Endothelial cell of umbilical vein (primary cell): ENCODE measurements around the gene SH3D21. TPM values are rescaled to one million over a fixed set of nuclear protein-coding genes. Genes with fewer than 3 reads are reported as not detected.
A peak's percentile ranks its signal among the peaks of the same experiment; 100 is the strongest.

ENCODE experiments used
- BruUV-seq: library from RNA; stranded (reverse); fragments of 400-500 nt; replicated peaks from 2 replicates; lab custom pipeline; 2021; lab: Mats Ljungman, UMichigan
- CTCF ChIA-PET: fragments of 300-600, 350-600 bp; sonication (Branson Sonifier 250); formaldehyde crosslinking; loops from one replicate; lab custom pipeline; 2021; ENCODE audit warnings: antibody characterized with exemption, inconsistent platforms; lab: Charles Lee
- POLR2A ChIA-PET: fragments of 300-600, 350-600 bp; sonication (Branson Sonifier 250); formaldehyde crosslinking; loops from one replicate; lab custom pipeline; 2021; ENCODE audit warnings: antibody characterized with exemption, inconsistent platforms; lab: Charles Lee
- DNase-seq: peaks from one replicate; pipeline ENCODE4 v3.0.0-alpha.2; 2011; ENCODE audit warnings: low read depth, low spot score
- FAIRE-seq: peaks from 2 replicates; lab custom pipeline; 2011; peaks lifted over from hg19 to GRCh38; lab: Jason Lieb, UNC
- H2AFZ ChIP-seq: 2 replicates; pipeline ENCODE4 v1.6.0; 2012; ENCODE audit warnings: low read depth, low read length, control low read depth, inconsistent platforms
- H3K27ac ChIP-seq: 2 replicates; pipeline ENCODE4 v1.5.1; 2011; ENCODE audit warnings: low read depth, mild to moderate bottlenecking, control low read depth, low read length, moderate library complexity; ENCODE audit not compliant: insufficient read depth
- H3K27me3 ChIP-seq, 2 experiments: 2 replicates each; pipeline versions ENCODE4 v1.6.0 to v1.6.1; 2011; ENCODE audit warnings: low read length in 2 of 2, mixed read lengths in 1 of 2; ENCODE audit not compliant: control insufficient read depth in 2 of 2, insufficient read depth in 2 of 2
- H3K36me3 ChIP-seq, 2 experiments: 2 replicates in 1 of 2; 3 replicates in 1 of 2; pipeline ENCODE4 v1.5.1; 2011; ENCODE audit warnings: low read length in 2 of 2, mild to moderate bottlenecking in 1 of 2, moderate library complexity in 1 of 2; ENCODE audit not compliant: control insufficient read depth in 2 of 2, insufficient read depth in 2 of 2; ENCODE audit errors: extremely low read depth in 1 of 2
- H3K4me1 ChIP-seq: 3 replicates; pipeline ENCODE4 v1.5.1; 2011; ENCODE audit warnings: mild to moderate bottlenecking, low read length; ENCODE audit not compliant: control insufficient read depth, insufficient read depth; ENCODE audit errors: extremely low read depth
- H3K4me2 ChIP-seq: 2 replicates; pipeline ENCODE4 v1.6.1; 2011; ENCODE audit warnings: low read length, control low read depth, mixed read lengths; ENCODE audit not compliant: insufficient read depth
- H3K4me3 ChIP-seq, 3 experiments: fragments of 200-600 bp in 1 of 3; sonication (generic), shearing (Covaris generic) in 1 of 3; replicated peaks in 1 of 3; 2 replicates each; pipeline ENCODE4 v1.5.1; 2011 to 2016; ENCODE audit warnings: control low read depth in 3 of 3, low read length in 3 of 3, mild to moderate bottlenecking in 2 of 3, inconsistent platforms in 1 of 3, low read depth in 1 of 3, moderate library complexity in 1 of 3; ENCODE audit not compliant: insufficient read depth in 1 of 3
- H3K79me2 ChIP-seq: 2 replicates; pipeline ENCODE4 v1.6.0; 2012; ENCODE audit warnings: low read length, inconsistent platforms; ENCODE audit not compliant: control insufficient read depth, insufficient read depth
- H3K9ac ChIP-seq: replicated peaks from 2 replicates; pipeline ENCODE3; 2011; ENCODE audit warnings: low read length, control low read depth; ENCODE audit not compliant: insufficient read depth; ENCODE audit errors: extremely low read depth
- H3K9me1 ChIP-seq: replicated peaks from 3 replicates; pipeline ENCODE4 v1.6.0; 2011; ENCODE audit warnings: mild to moderate bottlenecking, low read length; ENCODE audit not compliant: control insufficient read depth, insufficient read depth; ENCODE audit errors: extremely low read depth
- H3K9me3 ChIP-seq: replicated peaks from 2 replicates; pipeline ENCODE4 v1.5.1; 2012; ENCODE audit warnings: low read length, inconsistent platforms; ENCODE audit not compliant: control insufficient read depth, insufficient read depth
- H4K20me1 ChIP-seq: replicated peaks from 2 replicates; pipeline ENCODE3; 2011; ENCODE audit warnings: mild to moderate bottlenecking, low read length; ENCODE audit not compliant: control insufficient read depth, insufficient read depth; ENCODE audit errors: extremely low read depth
- CTCF ChIP-seq, 2 donors: IDR thresholded peaks; 1 replicate in 1 of 2; 2 replicates in 1 of 2; pipeline ENCODE4 v1.5.1; 2011; ENCODE audit warnings: low read length in 2 of 2, mild to moderate bottlenecking in 2 of 2, moderate library complexity in 2 of 2, control low read depth in 1 of 2, inconsistent platforms in 1 of 2, low read depth in 1 of 2; ENCODE audit not compliant: insufficient read depth in 1 of 2; ENCODE audit errors: extremely low read depth in 1 of 2
- FOS ChIP-seq: IDR thresholded peaks from 2 replicates; pipeline ENCODE4 v1.6.1; 2011; ENCODE audit warnings: mild to moderate bottlenecking, low read length, moderate library complexity, borderline replicate concordance; ENCODE audit not compliant: insufficient read depth
- dilution Hi-C: fragments of 300-500 bp; cut with MboI; formaldehyde crosslinking; loops from one replicate; pipeline ENCODE4 v1.15.0; 2019; ENCODE audit warnings: low sequenced_read_pairs; ENCODE audit not compliant: extremely low pct_ligation_motif_present
- intact Hi-C: fragments of 100-400 bp; cut with micrococcal nuclease; formaldehyde crosslinking; loops from one replicate; pipeline ENCODE4 v1.10.0; 2022
- polyA plus RNA-seq, 4 experiments: library from polyadenylated mRNA; depleted of rRNA in 3 of 4; stranded (reverse) in 3 of 4; unstranded in 1 of 4; fragments of >200 nt; gene quantifications; 2 replicates each; pipeline versions ENCODE4 v1.2.1 to v1.2.3, GENCODE V29; 2011 to 2012; ENCODE audit warnings: missing spikeins in 1 of 4
- total RNA-seq: library from RNA; stranded (reverse); gene quantifications from 2 replicates; pipeline ENCODE4 v1.2.3, GENCODE V29; 2021

SH3D21 gene
- total and polyA plus RNA-seq, 2 donors (not counting 3 experiments of a cell fraction or from before 2014, with no cell fraction given), result 1.8 to 7.2 TPM

- intact Hi-C loops, result loop anchor here (1.0 kb wide), 7 partner anchors 17 to 270 kb away; partner anchors contain the start of genes EVA1B and TRAPPC3
- Histone ChIP-seq H2AFZ (no peak overlapping the region), H3K36me3 (no peaks in the 10 kb centered on the region), H3K27me3 (no peaks in the 10 kb centered on the region), H3K79me2 (peaks cover 56% of the 10 kb centered on the region), H3K9ac (no peak overlapping the region), H3K9me1 (no peaks in the 10 kb centered on the region), H4K20me1 (no peaks in the 10 kb centered on the region), H3K4me1 (peaks cover 47% of the 10 kb centered on the region), H3K9me3 (no peaks in the 10 kb centered on the region), H3K4me2 (peak overlapping the region; percentile 31), H3K27ac (peak overlapping the region; percentile 54), H3K4me3 (no peak overlapping the region)
- CTCF ChIA-PET, result interaction anchor here (0.8 to 5.6 kb wide), 21 partner anchors 9 to 269 kb away, joined by 3 to 152 read pairs (median 5); partner anchors contain the start of genes EVA1B and LSM10
- BruUV-seq, result no TSS peak
- dilution Hi-C loops, result no loop called here
- DNase-seq (peak; percentile 77), FAIRE-seq (peak; percentile 91)
- POLR2A ChIA-PET, result interaction anchor here (1.1 to 1.5 kb wide), 2 partner anchors 17 kb away, joined by 3 to 5 read pairs; no protein-coding TSS in a partner anchor
- TF ChIP-seq CTCF (IDR thresholded peaks at IDR 0.05; ENCODE audit: extremely low read depth in 1 of 2, insufficient read depth in 1 of 2, low read depth in 1 of 2, low read length in 2 of 2) (peak; percentile 89 to 91), FOS (no peak)
Measured at GRCh38 chr1:36369061-36369861, 63.1 kb downstream of the SH3D21 start.

Other genes with a start within 250 kb of the SH3D21 start
- gene TEKT2, start 222.3 kb upstream of the SH3D21 start, total RNA-seq, result 0.38 and 0.90 TPM in 2 replicates
- gene TEKT2, start 222.3 kb upstream of the SH3D21 start, polyA plus RNA-seq, result 0.61 and 0.62 TPM in 2 replicates
- 32.9 and 33.9 TPM in 2 replicates for gene ADPRS, start 217.5 kb upstream of the SH3D21 start, total RNA-seq
- 48.1 and 52.8 TPM in 2 replicates for gene ADPRS, start 217.5 kb upstream of the SH3D21 start, polyA plus RNA-seq
- 0.78 and 1.3 TPM in 2 replicates for gene COL8A2, start 181.1 kb upstream of the SH3D21 start, total RNA-seq
- gene COL8A2, start 181.1 kb upstream of the SH3D21 start, polyA plus RNA-seq, result 1.2 and 1.6 TPM in 2 replicates
- 87.7 and 93.4 TPM in 2 replicates for gene TRAPPC3, start 156.9 kb upstream of the SH3D21 start, total RNA-seq
- gene TRAPPC3, start 156.9 kb upstream of the SH3D21 start, polyA plus RNA-seq, result 89.3 and 125 TPM in 2 replicates
- gene MAP7D1, start 150.2 kb upstream of the SH3D21 start, total RNA-seq, result 193 and 199 TPM in 2 replicates
- gene MAP7D1, start 150.2 kb upstream of the SH3D21 start, polyA plus RNA-seq, result 69.7 and 72.8 TPM in 2 replicates
- 130 and 144 TPM in 2 replicates for gene THRAP3, start 81.9 kb upstream of the SH3D21 start, total RNA-seq
- gene THRAP3, start 81.9 kb upstream of the SH3D21 start, polyA plus RNA-seq, result 32.4 and 38.0 TPM in 2 replicates
- 63.2 and 64.7 TPM in 2 replicates for gene EVA1B, start 17.3 kb downstream of the SH3D21 start, total RNA-seq
- gene EVA1B, start 17.3 kb downstream of the SH3D21 start, polyA plus RNA-seq, result 132 and 255 TPM in 2 replicates
- 35.2 and 36.8 TPM in 2 replicates for gene STK40, start 79.6 kb downstream of the SH3D21 start, total RNA-seq
- 20.8 and 21.4 TPM in 2 replicates for gene STK40, start 79.6 kb downstream of the SH3D21 start, polyA plus RNA-seq
- 38.2 and 40.3 TPM in 2 replicates for gene LSM10, start 91.5 kb downstream of the SH3D21 start, total RNA-seq
- gene LSM10, start 91.5 kb downstream of the SH3D21 start, polyA plus RNA-seq, result 76.9 and 98.5 TPM in 2 replicates
- gene OSCP1, start 144.1 kb downstream of the SH3D21 start, total RNA-seq, result 4.6 and 7.6 TPM in 2 replicates
- gene OSCP1, start 144.1 kb downstream of the SH3D21 start, polyA plus RNA-seq, result 8.3 and 9.6 TPM in 2 replicates
- gene MRPS15, start 158.0 kb downstream of the SH3D21 start, total RNA-seq, result 105 and 106 TPM in 2 replicates
- gene MRPS15, start 158.0 kb downstream of the SH3D21 start, polyA plus RNA-seq, result 45.6 and 47.1 TPM in 2 replicates
- gene CSF3R, start 176.5 kb downstream of the SH3D21 start, total RNA-seq, result not detected in 2 replicates
- gene CSF3R, start 176.5 kb downstream of the SH3D21 start, polyA plus RNA-seq, result not detected in 2 replicates